Parathyroid adenoma (tissue), 2 donors: Measurements from ENCODE around the gene TRUB1.

Source experiments
- H2AFZ ChIP-seq: fragments of 300-600 bp; sonication (generic); one replicate; pipeline ENCODE4 v1.7.0; 2017; ENCODE audit warnings: antibody characterized with exemption, mild to moderate bottlenecking
- H3K27ac ChIP-seq: fragments of 300-600 bp; sonication (generic); one replicate; pipeline ENCODE4 v1.7.0; 2017
- H3K27me3 ChIP-seq: fragments of 300-600 bp; sonication (generic); one replicate; pipeline ENCODE4 v1.7.0; 2017; ENCODE audit warnings: low read length; ENCODE audit not compliant: control insufficient read depth, insufficient read depth
- H3K36me3 ChIP-seq: fragments of 300-600 bp; sonication (generic); one replicate; pipeline ENCODE4 v1.7.0; 2017; ENCODE audit warnings: low read length; ENCODE audit not compliant: control insufficient read depth, insufficient read depth
- H3K4me1 ChIP-seq: fragments of 300-600 bp; sonication (generic); one replicate; pipeline ENCODE4 v1.7.0; 2017; ENCODE audit warnings: control low read depth
- H3K4me2 ChIP-seq: fragments of 300-600 bp; sonication (generic); one replicate; pipeline ENCODE4 v1.7.0; 2017; ENCODE audit warnings: low read length
- H3K4me3 ChIP-seq: fragments of 300-600 bp; sonication (generic); one replicate; pipeline ENCODE4 v1.7.0; 2017; ENCODE audit warnings: low read depth, low read length
- H3K79me2 ChIP-seq: fragments of 300-600 bp; sonication (generic); one replicate; pipeline ENCODE4 v1.7.0; 2017; ENCODE audit warnings: control low read depth
- H3K9ac ChIP-seq: fragments of 300-600 bp; sonication (generic); one replicate; pipeline ENCODE4 v1.7.0; 2017; ENCODE audit warnings: mild to moderate bottlenecking
- H3K9me3 ChIP-seq: fragments of 300-600 bp; sonication (generic); one replicate; pipeline ENCODE4 v1.7.0; 2017; ENCODE audit warnings: low read length; ENCODE audit not compliant: control insufficient read depth
- TF ChIP-seq, protein P1 (sequence below): fragments of 300-600 bp; sonication (generic); IDR thresholded peaks from one replicate; pipeline ENCODE4 v1.7.0; 2017; ENCODE audit warnings: antibody characterized with exemption, mild to moderate bottlenecking
- donor health status: primary hyperparathyroidism.

TRUB1 gene

DNA sequence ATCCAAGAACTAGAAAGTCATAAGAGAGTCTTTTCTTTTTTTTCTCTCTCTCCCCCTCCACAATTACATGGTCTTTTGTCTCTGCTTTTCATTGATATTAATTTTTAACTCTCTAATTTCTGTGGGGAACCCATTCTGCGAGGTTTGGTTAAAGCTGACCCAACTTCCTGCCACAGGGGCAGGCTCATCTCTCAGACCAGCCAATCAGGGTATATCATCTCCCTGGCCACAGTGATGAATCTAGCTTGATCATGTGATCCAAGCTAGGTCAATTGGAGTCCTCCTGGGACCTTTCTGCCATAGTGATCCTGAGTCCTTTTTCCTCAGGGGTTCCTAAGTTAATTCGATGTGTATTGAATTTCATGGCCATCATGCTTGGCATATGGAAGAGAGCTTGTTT is 38.0 kb upstream of the TRUB1 start:
- H3K4me3 ChIP-seq = no peak overlapping the region
- H3K27me3 ChIP-seq = no peaks in the 10 kb centered on the region
- H3K4me1 ChIP-seq = no peaks in the 10 kb centered on the region
- no peak overlapping the region for H3K9ac ChIP-seq
- no peaks in the 10 kb centered on the region for H3K9me3 ChIP-seq
- no peaks in the 10 kb centered on the region for H3K79me2 ChIP-seq
- no peak overlapping the region for H2AFZ ChIP-seq
- H3K4me2 ChIP-seq = no peak overlapping the region
- H3K27ac ChIP-seq = no peak overlapping the region
- TF ChIP-seq, protein P1, sequence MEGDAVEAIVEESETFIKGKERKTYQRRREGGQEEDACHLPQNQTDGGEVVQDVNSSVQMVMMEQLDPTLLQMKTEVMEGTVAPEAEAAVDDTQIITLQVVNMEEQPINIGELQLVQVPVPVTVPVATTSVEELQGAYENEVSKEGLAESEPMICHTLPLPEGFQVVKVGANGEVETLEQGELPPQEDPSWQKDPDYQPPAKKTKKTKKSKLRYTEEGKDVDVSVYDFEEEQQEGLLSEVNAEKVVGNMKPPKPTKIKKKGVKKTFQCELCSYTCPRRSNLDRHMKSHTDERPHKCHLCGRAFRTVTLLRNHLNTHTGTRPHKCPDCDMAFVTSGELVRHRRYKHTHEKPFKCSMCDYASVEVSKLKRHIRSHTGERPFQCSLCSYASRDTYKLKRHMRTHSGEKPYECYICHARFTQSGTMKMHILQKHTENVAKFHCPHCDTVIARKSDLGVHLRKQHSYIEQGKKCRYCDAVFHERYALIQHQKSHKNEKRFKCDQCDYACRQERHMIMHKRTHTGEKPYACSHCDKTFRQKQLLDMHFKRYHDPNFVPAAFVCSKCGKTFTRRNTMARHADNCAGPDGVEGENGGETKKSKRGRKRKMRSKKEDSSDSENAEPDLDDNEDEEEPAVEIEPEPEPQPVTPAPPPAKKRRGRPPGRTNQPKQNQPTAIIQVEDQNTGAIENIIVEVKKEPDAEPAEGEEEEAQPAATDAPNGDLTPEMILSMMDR = no peak
- no peaks in the 10 kb centered on the region for H3K36me3 ChIP-seq

DNA sequence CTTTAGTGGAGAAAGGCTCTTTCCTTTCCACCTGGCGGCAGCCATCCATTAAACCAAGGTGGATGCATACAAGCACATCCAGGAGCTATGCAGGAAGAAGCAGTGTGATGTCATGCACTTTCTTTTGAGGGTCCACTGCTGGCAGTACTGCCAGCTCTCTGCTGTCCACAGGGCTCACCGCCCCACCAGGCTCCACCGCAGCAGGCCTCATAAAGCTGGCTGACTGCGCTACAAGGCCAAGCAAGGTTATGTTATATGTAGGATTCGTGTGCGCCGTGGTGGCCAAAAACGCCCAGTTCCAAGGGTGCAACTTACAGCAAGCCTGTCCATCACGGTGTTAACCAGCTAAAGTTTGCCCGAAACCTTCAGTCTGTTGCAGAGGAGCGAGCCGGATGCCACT is 37.3 kb upstream of the TRUB1 start:
- no peak overlapping the region for H3K27ac ChIP-seq
- no peak overlapping the region for H3K4me3 ChIP-seq
- no peak overlapping the region for H3K9ac ChIP-seq
- no peaks in the 10 kb centered on the region for H3K36me3 ChIP-seq
- no peak overlapping the region for H2AFZ ChIP-seq
- no peak overlapping the region for H3K4me2 ChIP-seq
- TF ChIP-seq, protein P1 = no peak
- no peaks in the 10 kb centered on the region for H3K27me3 ChIP-seq
- H3K9me3 ChIP-seq = no peaks in the 10 kb centered on the region
- no peaks in the 10 kb centered on the region for H3K4me1 ChIP-seq
- H3K79me2 ChIP-seq = no peaks in the 10 kb centered on the region

DNA sequence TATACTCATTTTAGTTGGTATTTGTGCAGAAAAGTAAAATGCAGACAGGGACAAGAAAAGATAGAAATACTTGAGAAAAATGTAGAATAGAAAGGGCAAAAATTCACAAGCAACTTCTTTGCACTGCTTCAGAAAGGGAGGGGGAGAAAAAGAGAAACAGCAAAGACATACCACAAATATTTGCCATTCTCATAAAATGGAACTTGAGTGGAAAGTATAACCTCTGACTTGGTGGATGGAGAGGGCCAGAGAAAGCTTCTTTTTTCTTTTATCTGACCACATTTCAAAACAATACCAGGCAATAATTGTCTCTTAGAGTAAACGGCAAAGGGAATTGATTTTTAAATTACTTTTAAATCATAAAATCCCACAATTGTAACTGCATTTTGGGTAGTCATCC is 35.8 kb upstream of the TRUB1 start:
- no peaks in the 10 kb centered on the region for H3K79me2 ChIP-seq
- H3K36me3 ChIP-seq = no peaks in the 10 kb centered on the region
- H3K9ac ChIP-seq = no peak overlapping the region
- no peak overlapping the region for H3K27ac ChIP-seq
- H3K4me1 ChIP-seq = no peaks in the 10 kb centered on the region
- TF ChIP-seq, protein P1 = no peak
- no peak overlapping the region for H3K4me2 ChIP-seq
- no peak overlapping the region for H3K4me3 ChIP-seq
- H2AFZ ChIP-seq = no peak overlapping the region
- H3K9me3 ChIP-seq = no peaks in the 10 kb centered on the region
- no peaks in the 10 kb centered on the region for H3K27me3 ChIP-seq

DNA sequence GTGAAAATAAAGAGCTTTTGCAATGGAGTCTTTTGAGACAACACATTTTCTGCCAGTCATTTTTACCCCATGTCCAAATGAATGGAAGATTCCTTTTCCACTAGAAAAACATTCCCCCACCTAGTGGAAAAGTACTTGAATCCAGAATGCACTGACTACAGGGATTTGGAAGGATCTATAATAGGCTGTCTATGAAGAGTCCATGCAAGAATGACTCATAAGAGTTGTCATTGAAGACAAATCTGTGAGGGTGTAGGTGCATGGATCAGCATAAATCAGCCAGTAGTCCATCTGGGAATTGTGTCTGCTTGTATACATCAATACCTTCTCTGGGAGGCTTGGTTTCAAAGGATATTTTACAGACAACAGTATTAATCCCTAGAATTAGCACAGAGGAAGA is 32.5 kb upstream of the TRUB1 start:
- Histone ChIP-seq H3K27me3 (no peaks in the 10 kb centered on the region), H3K4me1 (no peaks in the 10 kb centered on the region), H3K4me3 (no peak overlapping the region), H3K4me2 (no peak overlapping the region), H3K36me3 (no peaks in the 10 kb centered on the region), H3K79me2 (no peaks in the 10 kb centered on the region), H3K9ac (no peak overlapping the region), H3K9me3 (no peaks in the 10 kb centered on the region), H2AFZ (no peak overlapping the region), H3K27ac (no peak overlapping the region)
- TF ChIP-seq, protein P1 = no peak

DNA sequence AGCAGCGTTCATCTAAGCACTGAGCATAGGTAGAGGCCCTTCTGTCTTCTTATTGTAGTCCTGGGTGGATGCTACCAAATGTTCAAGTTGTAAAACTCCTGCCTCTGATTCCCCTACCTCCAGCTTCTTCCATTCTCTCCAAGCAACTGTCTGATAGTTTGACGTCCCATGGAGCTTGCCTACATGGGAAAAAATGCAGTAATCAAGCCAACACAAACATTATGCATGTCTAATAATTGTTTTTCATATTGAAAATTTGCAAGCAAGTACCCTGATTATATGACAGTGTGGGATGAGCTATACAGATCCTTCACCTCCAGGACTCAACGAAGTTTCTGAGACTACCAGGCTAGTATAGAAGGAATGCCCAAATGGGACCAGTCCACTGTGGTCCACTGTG is 31.0 kb upstream of the TRUB1 start:
- H3K36me3 ChIP-seq = no peaks in the 10 kb centered on the region
- H3K9ac ChIP-seq = no peak overlapping the region
- no peaks in the 10 kb centered on the region for H3K27me3 ChIP-seq
- no peaks in the 10 kb centered on the region for H3K4me1 ChIP-seq
- H3K4me3 ChIP-seq = no peak overlapping the region
- H3K4me2 ChIP-seq = no peak overlapping the region
- H3K79me2 ChIP-seq = no peaks in the 10 kb centered on the region
- TF ChIP-seq, protein P1 = no peak
- H2AFZ ChIP-seq = no peak overlapping the region
- no peak overlapping the region for H3K27ac ChIP-seq
- no peaks in the 10 kb centered on the region for H3K9me3 ChIP-seq
